GM12873 (cell line): ENCODE data around the gene MXI1.

ENCODE experiments used
- TF ChIP-seq, protein P1 (sequence below): IDR thresholded peaks from 2 replicates; pipeline ENCODE4 v1.5.1; 2012; ENCODE audit warnings: low read depth, mild to moderate bottlenecking, moderate library complexity, low read length, control low read depth; ENCODE audit not compliant: insufficient read depth; ENCODE audit errors: missing control alignments

Gene MXI1

DNA sequence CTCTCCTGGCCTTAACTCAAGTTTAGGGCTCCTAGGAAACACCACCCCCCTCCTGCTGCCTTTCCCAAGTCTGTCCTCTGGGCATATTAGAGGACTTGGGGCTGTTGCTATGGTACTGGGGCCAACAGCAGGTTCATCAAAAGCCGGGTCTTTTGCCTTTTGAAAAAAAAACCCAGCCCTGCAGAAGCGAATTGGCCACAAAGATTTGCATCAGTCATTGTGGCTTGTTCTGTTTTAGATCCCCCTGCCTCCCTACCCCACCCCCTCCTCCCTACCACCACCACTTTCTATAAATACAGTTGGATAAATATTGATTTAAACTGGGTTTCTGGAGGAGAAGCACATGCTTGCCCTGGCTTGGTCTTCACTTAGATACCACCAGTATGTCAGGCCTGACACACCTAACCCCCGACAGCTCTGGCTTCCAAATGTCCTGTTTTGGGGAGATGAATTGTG lies 7.0 kb downstream of the MXI1 start:
- TF ChIP-seq, protein P1, sequence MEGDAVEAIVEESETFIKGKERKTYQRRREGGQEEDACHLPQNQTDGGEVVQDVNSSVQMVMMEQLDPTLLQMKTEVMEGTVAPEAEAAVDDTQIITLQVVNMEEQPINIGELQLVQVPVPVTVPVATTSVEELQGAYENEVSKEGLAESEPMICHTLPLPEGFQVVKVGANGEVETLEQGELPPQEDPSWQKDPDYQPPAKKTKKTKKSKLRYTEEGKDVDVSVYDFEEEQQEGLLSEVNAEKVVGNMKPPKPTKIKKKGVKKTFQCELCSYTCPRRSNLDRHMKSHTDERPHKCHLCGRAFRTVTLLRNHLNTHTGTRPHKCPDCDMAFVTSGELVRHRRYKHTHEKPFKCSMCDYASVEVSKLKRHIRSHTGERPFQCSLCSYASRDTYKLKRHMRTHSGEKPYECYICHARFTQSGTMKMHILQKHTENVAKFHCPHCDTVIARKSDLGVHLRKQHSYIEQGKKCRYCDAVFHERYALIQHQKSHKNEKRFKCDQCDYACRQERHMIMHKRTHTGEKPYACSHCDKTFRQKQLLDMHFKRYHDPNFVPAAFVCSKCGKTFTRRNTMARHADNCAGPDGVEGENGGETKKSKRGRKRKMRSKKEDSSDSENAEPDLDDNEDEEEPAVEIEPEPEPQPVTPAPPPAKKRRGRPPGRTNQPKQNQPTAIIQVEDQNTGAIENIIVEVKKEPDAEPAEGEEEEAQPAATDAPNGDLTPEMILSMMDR: no peak

DNA sequence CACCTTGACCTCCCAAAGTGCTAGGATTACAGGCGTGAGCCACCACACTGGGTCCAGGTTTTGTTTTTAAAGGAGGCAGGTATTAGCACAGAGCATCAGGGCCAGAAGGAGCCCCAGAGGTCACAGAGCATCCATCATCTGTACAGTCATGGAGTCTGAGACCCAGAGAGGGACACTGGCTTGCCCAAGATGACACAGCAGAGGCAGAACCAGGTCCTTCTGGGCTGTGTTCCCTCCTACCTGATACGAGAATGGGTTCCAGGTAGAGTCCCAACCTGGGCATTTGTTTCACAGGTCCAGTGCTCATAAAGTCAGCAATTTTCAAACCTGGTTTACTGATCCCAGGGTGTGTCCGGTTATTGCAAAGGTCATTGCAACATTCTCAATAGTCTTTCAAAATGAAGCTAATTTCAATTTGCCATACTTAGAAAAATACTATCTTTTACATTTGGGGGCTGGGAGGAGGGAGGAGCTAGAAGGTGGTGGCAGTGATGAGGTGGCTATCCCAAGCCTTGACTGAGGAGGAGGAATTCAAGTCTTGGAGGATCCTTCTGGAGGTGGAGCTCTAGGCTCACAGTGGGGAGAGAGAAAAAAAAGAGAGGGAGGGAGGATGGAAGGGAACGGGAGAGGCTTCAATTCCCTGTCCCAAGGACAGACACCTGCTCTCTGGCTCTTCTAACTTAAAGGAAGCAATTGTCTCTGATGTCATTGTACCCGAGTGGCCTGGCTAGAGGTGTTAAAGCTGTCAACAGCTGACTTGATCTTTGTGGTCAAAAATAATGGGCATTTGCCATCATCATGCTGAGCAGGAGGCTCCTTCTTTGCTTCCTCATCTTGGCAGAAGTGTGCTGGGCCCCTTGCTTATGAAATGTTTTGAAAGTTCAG lies 8.1 kb downstream of the MXI1 start:
- TF ChIP-seq, protein P1: no peak

DNA sequence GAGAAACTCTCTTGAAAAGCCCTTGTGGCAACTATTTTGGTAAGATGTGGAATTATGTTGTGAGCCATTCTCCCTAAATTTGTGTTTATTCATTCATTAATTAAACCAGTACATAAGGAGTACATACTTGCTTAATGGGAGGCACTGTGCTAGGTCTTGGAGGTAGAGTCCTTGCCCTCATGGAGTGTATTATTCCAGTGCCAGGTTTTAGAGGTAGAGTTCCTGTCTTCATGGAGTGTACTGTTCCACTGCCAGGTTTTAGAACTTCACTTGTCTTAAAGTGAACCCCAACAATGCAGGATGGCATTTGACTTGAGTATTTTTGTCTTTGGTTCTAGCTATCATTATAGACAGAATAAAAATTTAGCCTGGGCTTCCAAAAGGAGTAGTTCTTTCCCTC lies 8.8 kb downstream of the MXI1 start:
- TF ChIP-seq, protein P1: no peak

DNA sequence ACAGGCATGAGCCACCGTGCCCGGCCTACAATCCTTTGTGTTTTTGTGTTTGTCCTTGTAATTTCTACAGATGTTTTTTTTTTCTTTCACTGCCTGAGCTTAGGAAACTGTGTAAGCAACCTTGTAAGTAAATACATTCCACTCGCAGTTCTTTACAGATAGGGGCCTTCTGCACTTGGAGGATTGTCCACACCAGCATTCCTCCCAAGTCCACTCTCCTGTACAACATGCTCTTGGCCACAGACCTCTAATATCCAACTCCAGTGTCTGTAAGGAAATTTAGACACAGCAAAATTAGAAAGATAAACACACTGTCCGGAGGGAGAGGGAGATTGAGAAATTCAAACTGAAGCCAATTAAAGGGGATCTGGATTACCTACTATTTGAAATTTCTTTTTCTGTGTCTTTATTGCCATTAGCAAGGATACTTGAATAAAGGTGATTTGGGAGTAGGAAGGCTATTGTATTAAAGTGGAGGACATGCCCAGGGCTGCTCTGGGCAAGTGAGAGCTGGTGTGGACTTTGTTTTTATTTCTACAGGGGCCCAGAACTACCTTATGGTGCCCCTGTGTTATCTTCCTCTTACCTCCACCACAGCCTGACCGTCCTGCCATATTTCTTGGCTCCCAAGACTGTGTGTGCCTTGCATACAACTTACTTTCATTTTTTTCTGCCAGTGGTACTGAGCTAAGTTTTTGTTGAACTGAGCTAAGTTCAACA lies 9.7 kb downstream of the MXI1 start:
- TF ChIP-seq, protein P1: no peak

DNA sequence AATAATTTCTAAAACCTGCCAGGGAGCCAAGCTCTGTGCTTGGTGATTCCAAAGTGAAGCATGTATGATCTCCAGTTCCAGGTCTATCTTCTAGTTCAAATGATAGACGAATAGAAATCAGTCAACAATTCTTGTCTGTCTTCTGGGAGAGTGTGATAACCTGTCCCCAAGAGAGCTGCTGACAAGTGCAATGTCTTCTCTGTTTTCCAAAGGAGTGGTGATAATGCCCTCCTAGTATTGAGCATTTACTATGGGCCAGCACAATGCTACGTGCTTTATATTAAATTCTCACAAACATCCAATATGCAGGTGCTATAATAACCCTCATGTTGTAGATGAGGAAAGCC lies 10.2 kb downstream of the MXI1 start:
- TF ChIP-seq, protein P1: no peak

DNA sequence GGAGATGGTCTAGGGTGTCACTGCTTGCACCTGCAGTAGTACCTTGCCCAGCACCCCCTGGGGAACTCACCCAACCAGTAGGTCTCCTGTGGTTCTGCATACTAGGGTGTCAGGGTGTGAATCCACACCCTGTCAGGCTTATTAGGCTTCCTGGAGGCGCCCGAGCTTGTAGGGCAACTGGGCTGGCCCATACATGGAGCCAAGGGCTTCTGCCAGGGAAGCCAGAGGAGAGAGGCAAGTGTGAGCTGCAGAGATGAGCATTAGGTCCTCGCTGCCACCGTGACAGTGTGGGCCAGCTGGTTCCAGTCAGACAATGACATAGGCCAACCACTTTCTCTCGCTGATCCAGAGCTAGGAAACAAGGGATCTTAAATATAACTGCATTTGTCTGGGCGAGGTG lies 11.2 kb downstream of the MXI1 start:
- TF ChIP-seq, protein P1: no peak

DNA sequence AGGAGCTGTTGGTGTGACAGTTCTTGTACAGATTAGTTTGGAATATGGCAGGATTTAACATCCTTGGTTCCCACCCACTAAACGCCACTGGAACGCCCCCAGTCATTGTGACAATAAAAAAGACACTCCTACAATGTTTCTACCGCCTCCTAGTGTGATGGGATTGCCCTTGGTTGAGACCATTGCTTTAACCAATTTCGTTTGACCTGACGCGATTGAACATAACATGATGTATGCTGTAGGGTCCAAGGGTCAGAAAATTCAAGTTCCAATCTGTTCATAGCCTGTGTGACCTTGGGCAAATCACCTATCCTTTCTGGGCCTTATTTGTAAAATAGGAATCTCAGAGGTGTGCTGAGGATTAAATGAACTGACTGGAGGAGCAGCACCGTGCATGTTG lies 12.5 kb downstream of the MXI1 start:
- TF ChIP-seq, protein P1: no peak
